Measurements from ENCODE around the gene SIPA1L3. TPM values are rescaled to one million over a fixed set of nuclear protein-coding genes. Genes with fewer than 3 reads are reported as not detected.
A peak's percentile ranks its signal among the peaks of the same experiment; 100 is the strongest.

SIPA1L3 gene
- total and polyA plus RNA-seq, 12 donors: 2.8 to 24.2 (median 12.3) TPM

DNA sequence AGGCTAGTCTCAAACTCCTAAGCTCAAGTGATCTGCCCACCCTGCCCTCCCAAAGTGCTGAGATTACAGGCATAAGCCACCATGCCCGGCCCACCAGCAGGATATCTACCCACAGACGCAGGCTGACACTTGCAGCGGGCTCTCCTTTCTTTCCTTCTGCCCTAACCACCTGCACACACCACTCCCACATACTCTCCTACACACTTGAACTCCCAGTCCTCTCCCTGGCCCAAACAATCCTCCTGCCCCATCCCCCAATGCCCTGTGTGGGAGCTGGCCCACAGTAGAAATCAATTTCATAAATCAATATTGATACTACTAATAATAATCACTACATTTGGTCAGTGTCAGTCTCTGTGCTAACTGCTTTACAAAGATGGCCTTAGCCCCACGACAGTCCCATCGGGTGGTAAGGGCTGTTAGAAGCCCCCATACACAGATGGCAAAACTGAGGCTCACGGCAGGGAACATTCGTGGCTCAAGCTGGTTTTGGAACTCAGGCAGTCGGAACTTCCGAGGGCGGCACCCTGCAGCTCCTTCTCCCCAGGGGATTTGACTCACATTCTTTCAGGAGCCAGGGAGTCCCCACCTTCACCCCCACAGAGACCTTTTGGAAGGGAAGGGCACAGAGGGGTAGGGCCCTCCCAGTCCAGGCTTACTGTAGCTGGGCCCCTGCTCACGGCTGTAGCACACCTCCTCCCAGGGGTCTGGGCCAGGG lies 320.4 kb downstream of the SIPA1L3 start:
- Histone ChIP-seq H3K4me1 (peaks cover 3 to 27% (median 23%) of the 10 kb centered on the region in 9 donors), H3K4me3 (no peak overlapping the region), H3K9me3 (no peaks in the 10 kb centered on the region), H3K27me3 (peaks cover 11 to 94% (median 73%) of the 10 kb centered on the region in 7 donors), H3K36me3 (no peaks in the 10 kb centered on the region), H3K27ac (no peak overlapping the region)
- DNase-seq (no peak), ATAC-seq (no peak)
- WGBS, 2 donors: 66 to 76% methylated on average over 11 of the region's 11 CpGs
- TF ChIP-seq, protein P1, sequence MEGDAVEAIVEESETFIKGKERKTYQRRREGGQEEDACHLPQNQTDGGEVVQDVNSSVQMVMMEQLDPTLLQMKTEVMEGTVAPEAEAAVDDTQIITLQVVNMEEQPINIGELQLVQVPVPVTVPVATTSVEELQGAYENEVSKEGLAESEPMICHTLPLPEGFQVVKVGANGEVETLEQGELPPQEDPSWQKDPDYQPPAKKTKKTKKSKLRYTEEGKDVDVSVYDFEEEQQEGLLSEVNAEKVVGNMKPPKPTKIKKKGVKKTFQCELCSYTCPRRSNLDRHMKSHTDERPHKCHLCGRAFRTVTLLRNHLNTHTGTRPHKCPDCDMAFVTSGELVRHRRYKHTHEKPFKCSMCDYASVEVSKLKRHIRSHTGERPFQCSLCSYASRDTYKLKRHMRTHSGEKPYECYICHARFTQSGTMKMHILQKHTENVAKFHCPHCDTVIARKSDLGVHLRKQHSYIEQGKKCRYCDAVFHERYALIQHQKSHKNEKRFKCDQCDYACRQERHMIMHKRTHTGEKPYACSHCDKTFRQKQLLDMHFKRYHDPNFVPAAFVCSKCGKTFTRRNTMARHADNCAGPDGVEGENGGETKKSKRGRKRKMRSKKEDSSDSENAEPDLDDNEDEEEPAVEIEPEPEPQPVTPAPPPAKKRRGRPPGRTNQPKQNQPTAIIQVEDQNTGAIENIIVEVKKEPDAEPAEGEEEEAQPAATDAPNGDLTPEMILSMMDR (IDR thresholded peaks at IDR 0.05): no peak
- intact Hi-C loops (cut with DNase I): loop anchor here in 5 of 10 donors (2.0 to 10.0 kb wide), 4 partner anchors 83 to 325 kb away; partner anchors contain the start of genes SIPA1L3 (in 2 of the 5) and WDR87 (in 2 of the 5)

DNA sequence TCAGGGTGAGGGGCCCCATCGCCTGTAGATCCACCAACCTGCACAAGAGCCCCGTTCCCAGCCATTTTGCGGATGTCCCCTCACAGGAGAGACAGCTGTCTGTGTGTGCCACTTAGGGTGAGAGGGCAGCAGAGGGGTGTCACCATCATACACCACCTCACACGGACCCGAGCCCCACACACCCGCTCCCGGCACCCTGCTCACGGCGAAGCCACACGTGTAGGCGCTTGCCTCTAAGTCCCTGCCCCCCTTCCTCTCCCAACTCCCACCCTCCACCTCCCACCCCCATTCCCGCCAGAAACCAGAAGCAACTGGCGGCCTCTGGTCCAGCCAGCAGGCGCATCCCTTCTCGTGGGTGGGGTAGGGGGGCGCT lies 321.0 kb downstream of the SIPA1L3 start:
- ATAC-seq (no peak), DNase-seq (no peak)
- WGBS, 2 donors: 24 to 29% methylated on average over 16 of the region's 16 CpGs
- Histone ChIP-seq H3K27ac (no peak overlapping the region), H3K36me3 (no peaks in the 10 kb centered on the region), H3K4me3 (peak overlapping the region in 2 of 10 donors; percentile 32 to 40), H3K27me3 (peaks cover 7 to 94% (median 73%) of the 10 kb centered on the region in 7 donors), H3K9me3 (no peaks in the 10 kb centered on the region), H3K4me1 (peaks cover 3 to 27% (median 23%) of the 10 kb centered on the region in 9 donors)
- intact Hi-C loops (cut with DNase I): loop anchor here in 5 of 10 donors (5.0 to 10.0 kb wide), 3 partner anchors 83 to 326 kb away; partner anchors contain the start of genes SIPA1L3 (in 2 of the 5) and WDR87 (in 2 of the 5)
- TF ChIP-seq, protein P1 (IDR thresholded peaks at IDR 0.05): no peak

DNA sequence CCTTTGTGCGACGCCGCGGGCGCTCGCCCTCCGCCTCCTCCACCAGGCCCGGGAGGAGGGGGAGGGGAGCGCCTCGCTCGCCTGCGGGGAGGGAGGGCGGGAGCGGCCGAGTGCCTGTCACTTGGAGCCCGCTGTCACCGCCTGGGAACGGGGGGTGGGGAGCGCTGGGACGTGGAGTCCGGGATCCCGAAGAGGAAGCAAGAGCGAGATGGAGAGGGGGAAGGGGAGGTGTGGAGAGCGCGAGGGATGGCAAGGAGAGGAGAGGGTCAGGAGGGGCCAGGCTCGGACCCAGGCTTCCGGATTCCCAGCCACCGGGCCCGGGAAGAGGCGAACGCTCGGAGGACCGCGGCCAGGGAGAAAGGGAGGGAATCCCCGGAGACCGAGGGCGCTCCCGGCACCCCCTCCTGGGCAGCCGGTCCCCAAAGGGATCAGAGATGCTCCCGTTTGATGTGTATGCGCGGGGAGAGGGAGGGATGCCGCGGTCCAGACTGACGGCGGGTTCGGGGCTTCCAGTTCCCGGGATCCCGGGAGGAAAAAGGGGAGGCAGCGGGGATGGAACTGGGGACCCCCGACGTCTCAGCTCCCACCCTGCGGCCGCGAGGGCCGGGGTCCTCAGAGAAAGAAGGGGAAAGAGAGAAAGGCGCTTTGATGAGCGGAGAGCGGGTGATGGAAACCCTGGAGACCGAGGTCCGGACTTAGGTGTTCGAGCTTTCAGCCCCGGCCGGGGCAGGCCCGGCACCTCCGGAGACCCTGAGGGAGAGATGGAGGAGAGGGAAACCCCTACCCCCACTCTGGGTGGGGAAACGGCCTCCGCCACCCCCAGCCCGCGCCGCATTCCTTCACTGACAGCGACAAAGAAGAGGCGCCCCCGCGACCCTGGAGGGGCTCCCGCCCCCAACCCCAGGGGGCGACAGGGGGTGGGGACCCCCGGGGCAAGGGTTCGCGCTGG lies 321.8 kb downstream of the SIPA1L3 start:
- Histone ChIP-seq H3K4me1 (peaks cover 3 to 24% (median 20%) of the 10 kb centered on the region in 9 donors), H3K9me3 (no peaks in the 10 kb centered on the region), H3K4me3 (peak overlapping the region in 8 of 10 donors; percentile 16 to 42 (median 34)), H3K27me3 (peaks cover 4 to 87% (median 66%) of the 10 kb centered on the region in 7 donors), H3K36me3 (no peaks in the 10 kb centered on the region), H3K27ac (no peak overlapping the region)
- intact Hi-C loops (cut with DNase I): loop anchor here in 5 of 10 donors (5.0 to 10.0 kb wide), 3 partner anchors 84 to 326 kb away; partner anchors contain the start of genes SIPA1L3 (in 2 of the 5) and WDR87 (in 2 of the 5)
- TF ChIP-seq, protein P1 (IDR thresholded peaks at IDR 0.05): no peak
- ATAC-seq: no peak
- no peak for DNase-seq
- 1% methylated on average over 62 to 80 of the region's 80 CpGs for WGBS, 2 donors
